ENCODE measurements around the gene VEPH1.

- no peak for TF ChIP-seq CTCF (conservative IDR thresholded peaks at IDR 0.05; ENCODE audit: low read depth, low read length)
- TF ChIP-seq EZH2phosphoT487 (IDR thresholded peaks at IDR 0.05; ENCODE audit: borderline replicate concordance, low read length): no peak
These were observed 139.8 kb downstream of the VEPH1 start for GRCh38 chr3:157363393-157363792.

Measured in PC-3 (cell line).